Suppressor macrophage treated with lipopolysaccharide for 4 hours (primary cell): ENCODE data around the gene R3HDM2.

ENCODE experiments used
- DNase-seq: peaks from one replicate; pipeline ENCODE4 v3.0.0-alpha.2; 2020

The R3HDM2 gene

DNA sequence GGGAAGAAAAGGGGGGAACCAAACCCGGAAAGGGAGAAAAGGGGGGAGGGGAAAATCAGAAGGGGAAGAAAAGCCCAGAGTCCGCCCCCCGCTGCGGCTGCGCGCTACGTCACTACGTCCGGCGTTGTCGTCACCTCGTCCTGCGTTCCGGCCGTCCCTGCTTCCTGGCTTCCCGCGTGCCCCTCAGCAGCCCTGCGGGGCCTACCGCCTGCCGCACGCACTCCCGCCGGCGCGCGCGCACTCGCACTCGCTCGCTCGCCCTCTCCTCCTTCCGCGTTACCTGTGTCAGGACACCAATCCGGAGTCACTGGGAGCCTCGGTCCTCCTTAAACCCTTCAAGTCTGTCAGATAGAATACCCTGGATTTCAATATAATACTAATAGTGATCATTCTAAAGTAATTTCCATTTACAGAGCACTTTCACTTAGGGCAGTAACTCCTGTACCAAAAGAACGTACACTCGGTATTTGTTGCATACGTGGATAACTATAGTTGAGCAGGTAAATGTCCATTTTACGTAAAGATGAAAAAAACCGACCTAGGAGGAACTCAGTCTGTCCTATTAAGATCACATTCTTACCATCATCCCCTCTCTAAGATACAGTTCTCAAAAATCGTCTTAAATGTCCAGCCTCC lies at the start of gene R3HDM2:
R3HDM2 (minus strand) TSS at position 113 of the 636 bp plus-strand sequence. CDS start 120,615 bp downstream, outside the sequence.
- peak; percentile 98 for DNase-seq

DNA sequence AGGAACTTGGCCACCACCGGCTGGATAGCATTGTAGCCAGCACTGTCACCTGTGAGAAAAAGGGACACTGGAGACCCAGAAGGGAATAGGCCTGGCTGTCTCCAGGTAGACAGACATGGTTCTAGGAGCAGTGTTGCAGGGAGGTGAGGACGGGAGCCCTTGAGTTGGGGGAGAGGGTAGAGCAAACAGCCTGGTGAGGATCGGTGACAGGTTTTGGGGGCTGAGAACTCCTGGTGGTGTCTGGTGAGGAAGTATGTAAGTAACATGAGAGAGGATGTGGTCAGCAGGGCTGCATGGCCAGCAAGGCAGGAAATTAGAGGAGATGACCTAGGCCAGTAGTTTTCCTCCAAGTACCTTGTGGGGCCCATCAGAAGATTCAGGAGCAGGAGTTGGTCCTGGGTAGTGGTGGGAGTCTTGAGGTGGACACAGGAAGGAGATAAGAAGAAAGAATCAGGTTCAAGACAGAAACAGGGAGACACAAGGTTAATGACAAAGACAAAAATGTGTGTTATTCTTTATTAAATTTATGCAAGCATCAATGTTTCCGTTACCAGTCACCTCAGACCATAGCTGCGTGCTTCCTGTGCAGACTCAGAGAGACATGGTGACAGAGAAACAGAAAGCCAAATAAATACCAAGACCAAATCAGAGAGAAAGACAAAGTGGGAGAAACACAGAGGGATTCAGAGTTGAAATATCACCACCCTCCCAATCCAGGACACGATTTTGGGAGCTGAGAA lies 48.7 kb upstream of the R3HDM2 start, which contains the start of gene ARHGAP9:
ARHGAP9 (minus strand) TSS at position 491 of the 740 bp plus-strand sequence; CDS start at position 31, 460 bp downstream.
- peak; percentile 34 for DNase-seq

DNA sequence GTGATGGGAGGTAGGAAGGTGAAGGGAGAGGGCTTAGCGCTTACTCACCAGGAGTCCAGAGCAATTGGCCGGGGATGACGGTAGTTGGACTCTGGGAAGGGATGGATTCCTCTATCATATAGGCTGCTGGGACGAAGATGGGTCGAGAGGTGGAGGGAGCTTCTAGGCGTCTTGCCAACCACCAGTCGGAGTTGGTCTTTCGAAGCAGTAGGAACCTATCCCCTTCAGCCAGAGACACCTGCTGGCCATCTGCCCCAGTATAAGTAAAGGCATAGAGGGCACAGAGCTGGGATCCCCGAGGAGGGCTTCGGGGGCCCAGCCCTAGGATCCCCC lies 48.2 kb upstream of the R3HDM2 start:
- no peak for DNase-seq

DNA sequence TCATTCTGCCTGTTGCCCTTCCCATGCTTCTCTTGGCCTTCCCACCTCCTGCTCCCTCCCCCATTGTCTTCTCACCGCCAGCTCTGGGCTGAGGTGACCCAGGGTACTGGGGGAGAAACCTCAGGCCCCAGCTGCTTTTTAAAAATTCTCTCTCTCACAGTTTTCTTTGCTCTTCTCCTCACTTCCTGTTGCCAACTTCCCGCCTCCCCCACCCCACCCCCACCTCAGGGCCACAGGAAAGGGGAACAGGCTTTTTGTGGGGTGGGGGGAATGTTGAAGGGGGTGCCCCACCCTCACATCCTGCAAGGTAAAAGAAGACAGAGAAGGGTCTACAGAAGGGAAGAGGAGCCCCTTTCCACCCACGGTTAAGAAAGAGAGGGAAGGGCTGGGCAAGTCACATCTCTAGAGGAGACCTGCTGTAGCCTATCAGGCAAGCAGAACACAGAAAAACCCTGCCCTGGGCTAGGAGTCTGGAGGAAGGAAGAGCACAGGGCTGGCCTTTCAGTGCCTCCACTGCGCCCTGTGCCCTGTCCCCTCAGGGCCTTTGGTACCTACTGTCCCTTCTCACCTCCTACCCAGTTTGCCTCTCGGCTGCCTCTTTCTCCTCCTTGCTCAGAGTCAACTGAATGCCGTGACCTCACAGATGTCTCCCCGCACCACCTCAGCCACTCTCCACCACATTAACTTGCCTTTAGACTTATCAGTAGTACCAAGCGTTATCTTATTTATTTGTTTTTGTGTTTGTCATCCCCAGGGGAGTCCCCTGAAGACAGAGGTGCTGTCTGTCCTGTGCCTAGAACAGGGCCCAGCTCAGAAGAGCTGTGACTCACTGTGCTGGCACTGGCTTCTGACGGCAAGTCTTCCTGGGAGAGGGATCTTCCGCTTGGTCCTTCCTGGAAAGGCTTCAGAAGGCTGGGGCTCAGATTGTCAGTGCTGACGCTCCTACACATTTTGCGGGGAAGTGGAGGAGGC lies 47.2 kb upstream of the R3HDM2 start:
- peak; percentile 84 for DNase-seq

- DNase-seq = no peak
Measured at GRCh38 chr12:57476993-57477709, 46.3 kb upstream of the R3HDM2 start.

DNA sequence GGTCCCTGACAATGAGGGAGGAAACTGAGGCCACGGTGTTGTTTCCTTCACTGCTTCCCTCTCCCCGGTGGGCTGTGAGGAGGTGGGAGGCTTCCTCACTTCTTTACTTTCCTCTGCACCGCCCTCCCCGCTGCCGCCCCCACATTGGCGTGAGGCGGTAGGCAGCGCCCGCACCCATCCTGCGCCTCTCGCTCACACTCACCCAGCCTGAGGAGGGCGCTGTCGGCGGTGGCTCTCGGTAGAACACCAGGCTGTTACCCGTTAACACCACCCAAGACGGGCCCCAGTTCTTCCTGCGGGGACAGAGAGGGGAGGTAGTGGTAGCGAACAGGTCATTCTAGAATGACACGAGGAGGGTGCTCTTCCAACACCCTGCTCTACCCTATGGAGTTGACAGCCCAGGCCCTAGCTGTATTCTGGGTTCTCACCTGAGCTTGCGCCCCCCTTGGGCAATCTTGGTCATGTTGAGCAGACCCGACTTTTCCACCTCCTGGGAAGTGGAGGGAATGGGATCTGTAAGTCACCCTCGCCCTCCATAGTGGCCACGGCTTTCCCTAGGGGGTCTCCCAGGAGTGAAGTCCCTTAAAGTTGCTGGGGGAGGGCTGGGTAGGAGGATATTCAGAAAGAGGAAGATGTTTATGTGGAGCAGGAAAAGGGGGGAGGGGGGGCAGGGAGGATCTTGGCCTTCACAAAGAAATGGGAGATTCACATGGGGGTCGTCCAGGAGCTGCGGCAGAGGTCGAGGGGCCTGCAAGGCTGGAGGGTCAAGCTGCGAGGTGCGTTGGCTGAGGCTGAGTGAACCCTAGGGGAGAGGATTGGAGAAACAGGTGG lies 45.5 kb upstream of the R3HDM2 start:
- DNase-seq = peak; percentile 61

- DNase-seq = no peak
Measured at GRCh38 chr12:57475271-57476161, 44.7 kb upstream of the R3HDM2 start.

DNA sequence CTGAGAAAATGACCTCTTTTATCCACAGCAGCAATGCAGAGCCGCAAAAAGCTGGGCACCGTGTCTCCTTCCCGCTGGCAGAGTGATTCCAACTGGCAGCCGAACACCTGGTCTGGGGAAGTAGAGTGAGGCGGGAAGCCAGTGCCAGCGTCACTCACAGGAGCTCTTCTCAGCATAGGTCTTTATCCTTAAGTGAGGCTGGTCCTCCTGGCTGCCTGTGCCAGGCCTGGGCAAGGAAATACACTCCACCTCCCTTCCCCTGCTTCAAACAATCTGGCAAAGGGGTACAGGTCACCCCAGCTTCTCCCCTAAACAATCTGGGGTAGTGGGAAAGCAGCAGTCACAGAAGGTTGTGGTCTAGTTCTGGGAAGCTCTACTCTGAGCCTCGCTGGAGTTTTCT lies 44.0 kb upstream of the R3HDM2 start:
- no peak for DNase-seq

- DNase-seq = no peak
Measured at GRCh38 chr12:57474430-57474829, 43.6 kb upstream of the R3HDM2 start.

GRCh38 chr12:57473886-57474285 lies 43.0 kb upstream of the R3HDM2 start:
- no peak for DNase-seq

DNA sequence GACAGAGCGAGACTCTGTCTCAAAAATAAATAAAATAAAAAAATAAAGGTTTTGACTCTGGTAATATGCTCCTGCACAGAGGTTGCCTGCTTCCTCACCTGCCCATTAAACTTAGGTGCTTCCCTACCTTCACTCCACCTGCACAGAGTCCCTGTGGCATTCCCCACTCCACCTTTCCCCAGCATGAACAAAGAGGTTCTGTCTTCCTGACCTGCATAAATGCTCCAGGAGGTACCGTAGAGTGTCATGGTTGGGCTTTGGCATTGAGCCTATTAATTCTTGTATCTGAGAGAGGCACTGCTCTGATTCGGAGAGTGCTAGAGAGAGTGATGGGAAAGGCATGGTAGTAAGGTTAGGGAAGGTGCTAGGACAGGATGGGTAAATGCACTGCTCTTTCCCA lies 42.5 kb upstream of the R3HDM2 start:
- no peak for DNase-seq

GRCh38 chr12:57472391-57472790 lies 41.5 kb upstream of the R3HDM2 start:
- no peak for DNase-seq

DNA sequence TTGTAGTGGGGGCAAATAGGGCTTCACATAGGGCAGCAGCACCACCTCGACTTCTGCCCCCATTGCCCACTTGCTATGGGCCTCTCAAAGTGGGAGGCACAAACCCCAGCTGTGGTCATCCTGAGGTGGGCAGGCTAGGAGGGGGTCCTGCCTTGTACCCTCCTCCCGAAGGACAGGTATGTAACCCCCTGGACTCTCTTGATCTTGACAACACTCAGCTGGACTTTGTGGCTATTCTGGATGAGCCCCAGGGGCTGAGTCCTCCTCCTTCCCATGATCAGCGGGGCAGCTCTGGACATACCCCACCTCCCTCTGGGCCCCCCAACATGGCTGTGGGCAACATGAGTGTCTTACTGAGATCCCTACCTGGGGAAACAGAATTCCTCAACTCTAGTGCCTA lies 40.8 kb upstream of the R3HDM2 start:
- no peak for DNase-seq

DNA sequence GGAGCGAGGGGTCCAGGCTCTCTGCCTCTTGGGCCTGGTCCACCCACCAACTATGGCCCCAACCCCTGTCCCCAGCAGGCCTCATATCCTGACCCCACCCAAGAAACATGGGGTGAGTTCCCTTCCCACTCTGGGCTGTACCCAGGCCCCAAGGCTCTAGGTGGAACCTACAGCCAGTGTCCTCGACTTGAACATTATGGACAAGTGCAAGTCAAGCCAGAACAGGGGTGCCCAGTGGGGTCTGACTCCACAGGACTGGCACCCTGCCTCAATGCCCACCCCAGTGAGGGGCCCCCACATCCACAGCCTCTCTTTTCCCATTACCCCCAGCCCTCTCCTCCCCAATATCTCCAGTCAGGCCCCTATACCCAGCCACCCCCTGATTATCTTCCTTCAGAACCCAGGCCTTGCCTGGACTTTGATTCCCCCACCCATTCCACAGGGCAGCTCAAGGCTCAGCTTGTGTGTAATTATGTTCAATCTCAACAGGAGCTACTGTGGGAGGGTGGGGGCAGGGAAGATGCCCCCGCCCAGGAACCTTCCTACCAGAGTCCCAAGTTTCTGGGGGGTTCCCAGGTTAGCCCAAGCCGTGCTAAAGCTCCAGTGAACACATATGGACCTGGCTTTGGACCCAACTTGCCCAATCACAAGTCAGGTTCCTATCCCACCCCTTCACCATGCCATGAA lies 40.3 kb upstream of the R3HDM2 start:
- no peak for DNase-seq

GRCh38 chr12:57470286-57470969 lies 39.6 kb upstream of the R3HDM2 start:
- no peak for DNase-seq

GRCh38 chr12:57469296-57470164 lies 38.7 kb upstream of the R3HDM2 start:
- no peak for DNase-seq

- DNase-seq = no peak
Measured at GRCh38 chr12:57467915-57468314, 37.1 kb upstream of the R3HDM2 start.

GRCh38 chr12:57467212-57467874 lies 36.5 kb upstream of the R3HDM2 start:
- no peak for DNase-seq
